HG03280 (cell line): ENCODE results near the gene TMEM95.

Experiments used
- ATAC-seq: cut with Tn5 transposase; IDR thresholded peaks from one replicate; pipeline ENCODE4 v1.9.1; 2021; ENCODE audit warnings: mild to moderate bottlenecking, moderate library complexity; ENCODE audit not compliant: unreplicated experiment

Gene TMEM95

DNA sequence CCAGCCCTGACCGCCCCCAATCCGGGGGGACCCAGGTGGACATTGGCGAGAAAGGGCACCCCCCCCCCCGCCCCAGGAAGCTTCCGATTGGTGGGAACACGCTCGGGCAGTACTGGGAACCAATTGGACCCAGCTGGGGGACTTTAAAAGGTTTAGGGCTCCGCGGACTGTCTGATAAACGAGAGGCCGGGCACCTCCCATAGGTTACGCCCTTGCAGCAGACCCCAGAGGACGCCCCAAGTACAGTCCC lies 48.7 kb downstream of the TMEM95 start:
- no peak for ATAC-seq

DNA sequence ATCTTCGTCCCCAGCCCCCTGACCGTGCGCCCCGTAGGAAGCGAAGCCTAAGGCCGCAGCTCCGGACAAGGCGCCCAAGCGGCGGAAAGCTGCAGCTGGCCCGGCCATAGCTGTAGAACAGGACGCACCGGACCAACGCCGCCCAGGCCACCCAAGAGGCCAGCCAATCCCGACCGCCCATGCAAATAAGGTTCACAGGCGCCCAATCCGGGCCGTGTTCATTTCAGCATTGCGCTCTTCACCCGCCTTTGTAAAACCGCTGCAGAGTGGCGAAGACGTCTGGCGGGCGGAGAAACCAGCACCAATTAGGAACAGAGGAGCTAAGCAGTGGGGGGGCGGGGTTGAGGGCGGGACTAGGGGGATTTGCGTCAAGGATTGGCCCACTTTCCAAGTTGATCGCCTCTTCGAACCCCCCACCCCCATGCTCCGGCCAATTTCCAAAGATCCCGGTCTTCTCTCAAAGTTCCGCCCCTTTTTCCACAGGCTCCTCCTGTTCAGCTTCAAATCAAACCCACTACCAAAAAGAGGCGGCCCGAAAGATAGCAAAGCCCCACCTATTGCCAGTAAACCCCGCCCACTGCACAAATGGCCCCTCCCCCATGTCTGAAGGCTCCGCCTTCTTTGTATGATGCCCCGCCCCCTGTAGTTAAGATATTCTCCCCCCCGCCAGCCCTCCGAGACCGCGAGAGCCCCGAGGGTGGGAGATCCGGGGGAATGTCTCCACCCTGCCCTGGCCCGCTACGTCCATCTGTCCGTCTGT lies 49.2 kb downstream of the TMEM95 start, which contains the start of gene TMEM256:
Gene TMEM256 (minus strand): TSS at position 121 of the 760 bp plus-strand sequence. CDS start 13 bp downstream, at position 108.
- ATAC-seq, result peak; percentile 93

DNA sequence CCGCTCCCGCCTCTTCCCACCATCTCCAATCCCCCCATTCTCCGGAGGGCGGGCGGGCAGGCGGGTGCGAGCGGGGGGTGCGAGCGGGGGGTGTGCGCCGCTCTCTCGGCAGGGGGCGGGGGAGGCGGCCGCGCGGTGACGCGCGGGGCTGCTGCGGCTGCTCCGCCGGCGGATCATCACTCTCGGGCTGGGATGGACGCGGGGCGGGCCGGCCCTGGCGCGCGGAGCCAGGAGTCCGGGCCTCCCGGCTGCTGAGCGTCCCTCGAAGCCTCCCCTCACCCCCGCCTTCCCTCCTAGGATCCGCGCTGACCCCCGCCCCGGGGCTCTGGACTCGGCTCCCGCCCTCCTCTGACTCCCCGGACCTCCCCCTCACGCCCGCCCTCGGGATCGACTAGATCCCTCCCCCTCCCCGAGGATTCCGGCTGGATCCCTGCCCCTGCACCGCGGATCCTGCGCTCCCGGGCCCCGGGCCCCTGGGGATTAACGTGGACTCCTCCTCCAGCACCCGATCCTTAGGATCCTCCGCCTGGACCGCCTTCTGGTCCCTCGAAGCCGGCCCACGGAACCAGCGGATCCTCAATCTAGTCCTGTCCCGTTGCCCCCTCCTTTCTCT lies 49.9 kb downstream of the TMEM95 start:
- peak; percentile 22 for ATAC-seq

DNA sequence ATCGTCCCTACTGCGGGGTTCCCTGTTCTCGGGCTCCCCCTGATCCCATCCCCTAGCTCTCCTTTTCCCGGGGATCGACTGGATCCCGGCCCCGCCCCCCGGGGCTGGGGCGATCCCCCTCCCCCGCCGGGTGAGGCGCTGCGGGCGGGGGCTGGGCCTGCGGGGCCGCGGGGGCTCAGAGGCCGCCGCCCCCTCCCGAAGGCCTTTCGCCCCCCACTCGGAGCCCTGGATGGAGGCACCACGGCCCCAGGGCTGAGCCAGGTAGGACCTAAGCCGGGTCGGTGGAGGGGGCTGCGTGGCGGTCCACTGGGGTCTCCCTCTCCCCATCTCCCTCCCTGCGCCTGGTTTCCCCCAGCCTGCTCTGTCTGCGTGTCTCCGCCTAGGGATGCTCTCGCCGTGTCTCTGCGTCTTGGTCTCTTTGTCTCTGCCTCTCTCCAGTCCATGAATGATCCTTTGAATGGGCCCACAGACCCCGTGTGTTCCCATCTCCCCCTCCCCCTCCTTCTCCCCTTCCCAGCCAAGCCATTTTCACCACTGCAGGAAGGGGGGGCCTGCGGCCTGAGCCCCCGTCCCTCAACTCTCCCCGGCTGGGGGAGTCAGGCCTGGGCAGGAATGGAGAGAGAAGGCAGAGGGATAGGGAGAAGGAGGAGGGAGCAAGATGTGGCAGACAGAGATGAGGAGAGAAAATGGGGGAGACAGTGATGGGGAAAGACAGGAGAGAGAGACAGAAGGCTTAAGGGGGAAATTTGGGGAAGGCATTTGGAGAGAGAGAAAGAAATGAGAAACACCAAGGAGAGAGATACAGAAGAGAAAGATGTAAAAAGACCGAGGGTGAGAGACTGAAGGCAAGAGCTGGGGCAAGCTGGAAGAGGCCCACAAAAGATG lies 50.6 kb downstream of the TMEM95 start:
- no peak for ATAC-seq

DNA sequence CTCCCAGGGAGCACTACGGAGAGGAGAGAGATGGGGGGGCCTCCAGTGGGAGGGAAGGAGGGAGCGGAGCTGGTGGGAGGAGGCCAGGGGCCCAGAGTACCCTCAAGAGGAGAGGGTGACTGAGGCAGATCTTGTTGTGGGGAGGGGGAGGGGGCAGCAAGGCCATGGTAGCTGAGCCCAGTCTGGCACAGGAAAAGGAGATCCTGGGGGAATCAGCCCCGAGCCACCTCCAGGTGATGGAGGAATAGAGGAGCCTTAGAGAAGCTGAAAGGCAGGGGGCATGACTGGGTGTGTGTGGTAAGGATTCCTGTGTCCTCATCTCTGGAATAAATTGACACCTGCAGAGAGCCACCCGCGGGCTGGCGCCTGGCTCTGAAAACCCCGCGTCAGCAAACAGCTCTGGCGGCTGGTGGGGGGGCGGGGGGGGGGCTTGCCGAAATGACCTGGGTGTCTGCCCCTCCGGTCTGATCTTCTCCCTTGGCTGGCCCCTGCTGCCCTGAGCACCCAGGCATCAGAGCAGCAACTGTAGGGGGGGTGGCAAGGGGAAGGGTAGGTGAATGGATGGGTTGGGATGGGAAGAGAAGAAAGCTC lies 51.4 kb downstream of the TMEM95 start:
- no peak for ATAC-seq
